Aorta (tissue), 5 donors: ENCODE measurements around the gene GATB. TPM values are rescaled to one million over a fixed set of nuclear protein-coding genes. Genes with fewer than 3 reads are reported as not detected.
A peak's percentile ranks its signal among the peaks of the same experiment; 100 is the strongest.

Experiments used
- ATAC-seq: fragments of 200-7000 bp; cut with Tn5 transposase; one replicate; pipeline ENCODE4 v1.9.1; 2022; ENCODE audit warnings: moderate library complexity; ENCODE audit not compliant: low FRiP score
- DNase-seq, 2 donors: peaks; one replicate each; pipeline ENCODE4 v3.0.0-alpha.2; 2020
- H3K27ac ChIP-seq, 2 donors: one replicate each; pipeline ENCODE4 v1.5.1; 2013; ENCODE audit warnings: low read length in 2 of 2, mild to moderate bottlenecking in 2 of 2, moderate library complexity in 2 of 2, control low read depth in 1 of 2, inconsistent platforms in 1 of 2, low read depth in 1 of 2
- H3K27me3 ChIP-seq, 2 donors: one replicate each; pipeline ENCODE4 v1.6.1; 2013; ENCODE audit warnings: control low read depth in 1 of 2, low read length in 1 of 2, mild to moderate bottlenecking in 1 of 2, moderate library complexity in 1 of 2; ENCODE audit not compliant: insufficient read depth in 2 of 2, control insufficient read depth in 1 of 2
- H3K36me3 ChIP-seq, 2 donors: one replicate each; pipeline ENCODE4 v1.6.1; 2013; ENCODE audit warnings: control low read depth in 1 of 2, low read length in 1 of 2, mild to moderate bottlenecking in 1 of 2; ENCODE audit not compliant: insufficient read depth in 2 of 2, control insufficient read depth in 1 of 2
- H3K4me1 ChIP-seq, 2 donors: one replicate each; pipeline ENCODE4 v1.6.1; 2013; ENCODE audit warnings: low read length in 2 of 2, control low read depth in 1 of 2, mild to moderate bottlenecking in 1 of 2, moderate library complexity in 1 of 2; ENCODE audit not compliant: insufficient read depth in 2 of 2, control insufficient read depth in 1 of 2
- H3K4me3 ChIP-seq, 2 donors: one replicate each; pipeline ENCODE4 v1.5.1; 2013; ENCODE audit warnings: low read length in 2 of 2, control low read depth in 1 of 2, mild to moderate bottlenecking in 1 of 2
- H3K9me3 ChIP-seq: one replicate; pipeline ENCODE4 v1.6.1; 2013; ENCODE audit warnings: mild to moderate bottlenecking, low read length; ENCODE audit not compliant: control insufficient read depth
- WGBS, 2 donors: extraction: QIAGEN DNeasy Blood & Tissue Kit; methylation state at CpG; one replicate each; pipeline ENCODE4 v1.1.7; 2013; 5-methylcytosine and 5-hydroxymethylcytosine counted together
- intact Hi-C, 2 donors: fragments of 100-400 bp; cut with DNase I; formaldehyde crosslinking; loops; one replicate each; pipeline versions ENCODE4 v1.14.2 to v1.15.0; 2022
- polyA plus RNA-seq, 2 donors: library from polyadenylated mRNA; stranded (reverse); fragments of 200-250 nt; gene quantifications; one replicate each; pipeline ENCODE4 v1.2.3, GENCODE V29; 2013
- total RNA-seq, 2 donors: library from RNA; stranded (reverse); fragmentation: NEBNext Ultra II Directional; extraction: Animal tissue kit (Norgen Biotek cat#: 25700); gene quantifications; one replicate each; pipeline ENCODE4 v1.2.1, GENCODE V29; 2021
- donor health status: healthy with polysubstance abuse.
- donor health status: Bipolar disorder and iron deficiency.
- donor health status: DM: no; HTN: no; CAD: no.
- donor health status: DM: no; HTN: no; CAD: no.
- donor health status: DM: yes; HTN: yes; CAD: no.

The GATB gene
- total and polyA plus RNA-seq, 4 donors, result 5.2 to 13.0 (median 8.2) TPM

DNA sequence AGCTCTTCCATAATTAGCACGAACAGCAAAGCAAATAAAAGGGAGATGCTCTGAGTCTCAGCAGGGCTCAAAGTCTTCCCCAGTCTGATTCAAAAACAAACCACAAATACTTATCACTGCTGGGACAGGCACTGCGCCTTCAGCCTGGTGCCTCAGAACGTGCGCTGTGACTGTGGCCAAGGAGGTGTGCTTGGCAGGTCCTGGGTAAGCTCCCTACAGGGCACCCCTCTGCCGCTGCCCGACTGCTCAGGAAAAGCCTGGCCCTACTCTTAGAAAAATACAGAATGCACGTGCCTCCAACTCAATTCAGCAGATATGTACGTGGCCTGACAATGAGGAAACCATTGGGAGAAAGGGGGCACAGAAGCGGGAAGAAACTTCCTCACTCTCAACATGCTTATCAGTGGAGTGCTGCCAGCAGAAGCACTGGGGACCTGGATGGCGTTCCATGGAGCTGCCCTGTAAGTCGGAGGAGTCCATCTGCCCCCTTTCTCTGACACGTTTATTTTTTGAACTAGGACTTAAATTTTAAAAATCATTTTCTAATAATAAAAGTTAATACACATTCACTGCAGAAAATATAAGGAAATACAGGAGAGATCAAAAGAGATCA lies 86.8 kb downstream of the GATB start:
- DNase-seq (no peak), ATAC-seq (no peak)
- Histone ChIP-seq H3K27ac (no peak overlapping the region), H3K9me3 (no peaks in the 10 kb centered on the region), H3K36me3 (no peaks in the 10 kb centered on the region), H3K4me3 (peak overlapping the region in 1 of 2 donors; percentile 42), H3K27me3 (no peaks in the 10 kb centered on the region), H3K4me1 (no peaks in the 10 kb centered on the region)
- 12% methylated on average over 12 of the region's 12 CpGs for WGBS, 2 donors
- intact Hi-C loops, result no loop called here

DNA sequence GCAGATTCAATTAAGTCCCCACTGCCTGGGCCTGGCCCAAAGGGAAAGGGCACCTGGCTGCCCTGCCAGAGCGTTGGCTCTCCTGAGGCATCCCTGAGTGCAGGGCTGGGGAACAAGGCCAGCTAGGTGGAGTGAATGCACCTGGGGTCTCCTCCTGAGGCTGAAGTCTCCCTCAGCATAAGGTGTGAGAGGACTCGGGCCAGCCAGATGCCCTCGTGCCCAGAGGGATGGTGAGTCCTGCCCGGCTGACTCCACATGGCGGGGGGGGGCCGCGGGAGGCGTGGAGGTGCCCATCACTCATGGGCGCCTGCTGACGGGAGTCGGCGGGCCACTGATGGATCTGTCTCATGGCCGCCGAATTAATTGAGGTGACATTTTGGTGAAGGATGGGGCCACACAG lies 87.8 kb downstream of the GATB start:
- no peaks in the 10 kb centered on the region for H3K36me3 ChIP-seq
- no peak overlapping the region for H3K4me3 ChIP-seq
- no peak overlapping the region for H3K27ac ChIP-seq
- H3K4me1 ChIP-seq, result no peaks in the 10 kb centered on the region
- DNase-seq (no peak), ATAC-seq (no peak)
- no peaks in the 10 kb centered on the region for H3K27me3 ChIP-seq
- H3K9me3 ChIP-seq, result no peaks in the 10 kb centered on the region
- WGBS, 2 donors, result 85 to 87% methylated on average over 14 of the region's 14 CpGs
- intact Hi-C loops, result no loop called here

DNA sequence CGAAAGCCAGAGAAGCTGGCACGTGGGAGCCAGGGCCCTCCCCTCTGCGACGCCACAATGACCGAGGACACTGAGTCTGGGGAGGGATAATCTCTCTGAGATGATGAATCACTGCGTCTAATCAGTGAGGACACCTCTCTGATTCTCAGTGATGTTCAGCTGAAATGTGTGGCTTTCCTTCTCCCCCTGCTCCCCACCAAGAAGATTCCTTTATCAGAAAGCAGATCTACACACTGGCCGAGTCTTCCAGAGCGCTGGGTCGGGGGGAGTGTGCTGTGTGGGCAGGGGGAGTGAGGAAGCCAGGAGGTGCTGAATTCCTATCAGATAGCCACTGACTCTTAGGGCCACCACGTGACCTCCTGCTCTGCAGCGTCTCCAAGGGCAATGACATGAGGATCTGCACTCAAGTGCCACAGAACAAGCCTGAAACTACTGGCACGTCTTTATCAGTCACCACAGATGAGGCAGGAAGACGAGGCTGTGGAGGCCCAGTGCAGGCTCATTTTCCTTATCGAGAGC lies 89.2 kb downstream of the GATB start:
- no peaks in the 10 kb centered on the region for H3K27me3 ChIP-seq
- H3K4me1 ChIP-seq, result no peaks in the 10 kb centered on the region
- WGBS, 2 donors, result 88 to 92% methylated on average over 14 of the region's 14 CpGs
- DNase-seq, result no peak
- no peak overlapping the region for H3K27ac ChIP-seq
- no peak for ATAC-seq
- H3K36me3 ChIP-seq, result peaks cover 0 to 2% of the 10 kb centered on the region in 2 donors
- no peak overlapping the region for H3K4me3 ChIP-seq
- intact Hi-C loops, result no loop called here
- no peaks in the 10 kb centered on the region for H3K9me3 ChIP-seq

DNA sequence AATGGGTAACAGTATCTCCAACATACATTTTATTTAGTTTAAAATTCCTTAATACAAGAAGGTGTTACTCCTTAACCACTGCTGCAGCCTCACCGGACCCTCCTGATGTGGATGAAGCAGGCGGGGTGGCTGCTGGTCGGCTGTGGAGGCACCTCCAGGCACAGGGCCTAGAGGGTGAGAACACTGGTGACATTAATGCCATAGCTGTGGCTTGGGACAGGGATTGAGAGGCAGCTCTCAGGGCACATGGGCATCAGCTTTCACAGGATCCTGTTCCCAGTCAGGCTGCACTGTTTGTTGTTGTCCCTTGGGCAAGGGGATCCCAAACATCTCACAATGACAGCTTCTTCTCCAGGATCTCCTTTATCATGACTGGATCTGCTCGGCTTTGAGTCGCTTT lies 90.0 kb downstream of the GATB start:
- no peak overlapping the region for H3K27ac ChIP-seq
- intact Hi-C loops, result no loop called here
- H3K36me3 ChIP-seq, result peaks cover 0 to 2% of the 10 kb centered on the region in 2 donors
- H3K9me3 ChIP-seq, result no peaks in the 10 kb centered on the region
- no peak overlapping the region for H3K4me3 ChIP-seq
- H3K4me1 ChIP-seq, result no peaks in the 10 kb centered on the region
- H3K27me3 ChIP-seq, result no peaks in the 10 kb centered on the region
- 88 to 90% methylated on average over 5 of the region's 5 CpGs for WGBS, 2 donors
- DNase-seq (no peak), ATAC-seq (no peak)

DNA sequence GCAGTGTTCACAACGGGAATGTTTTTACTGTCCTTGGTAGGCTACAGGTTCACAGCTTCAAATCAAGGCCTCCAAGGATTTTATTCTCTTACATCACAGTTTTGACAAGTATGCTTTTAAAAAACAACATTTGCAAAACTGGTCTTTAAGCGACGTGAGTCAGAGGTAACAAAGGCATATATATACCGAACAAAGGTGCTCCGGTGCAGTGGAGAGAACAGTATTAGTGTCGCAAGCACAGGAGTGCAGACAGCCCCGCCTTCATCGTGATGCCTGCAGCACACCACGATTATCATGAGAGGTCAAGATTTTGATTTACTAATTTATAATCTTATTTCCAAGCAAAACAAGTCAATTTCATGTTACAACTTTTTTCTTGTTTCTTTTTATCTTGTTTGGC lies 90.8 kb downstream of the GATB start:
- intact Hi-C loops, result no loop called here
- WGBS, 2 donors, result 83 to 86% methylated on average over 9 of the region's 9 CpGs
- no peak for DNase-seq
- H3K36me3 ChIP-seq, result peaks cover 0 to 2% of the 10 kb centered on the region in 2 donors
- ATAC-seq, result no peak
- no peaks in the 10 kb centered on the region for H3K27me3 ChIP-seq
- no peak overlapping the region for H3K27ac ChIP-seq
- no peaks in the 10 kb centered on the region for H3K4me1 ChIP-seq
- no peak overlapping the region for H3K4me3 ChIP-seq
- H3K9me3 ChIP-seq, result no peaks in the 10 kb centered on the region

DNA sequence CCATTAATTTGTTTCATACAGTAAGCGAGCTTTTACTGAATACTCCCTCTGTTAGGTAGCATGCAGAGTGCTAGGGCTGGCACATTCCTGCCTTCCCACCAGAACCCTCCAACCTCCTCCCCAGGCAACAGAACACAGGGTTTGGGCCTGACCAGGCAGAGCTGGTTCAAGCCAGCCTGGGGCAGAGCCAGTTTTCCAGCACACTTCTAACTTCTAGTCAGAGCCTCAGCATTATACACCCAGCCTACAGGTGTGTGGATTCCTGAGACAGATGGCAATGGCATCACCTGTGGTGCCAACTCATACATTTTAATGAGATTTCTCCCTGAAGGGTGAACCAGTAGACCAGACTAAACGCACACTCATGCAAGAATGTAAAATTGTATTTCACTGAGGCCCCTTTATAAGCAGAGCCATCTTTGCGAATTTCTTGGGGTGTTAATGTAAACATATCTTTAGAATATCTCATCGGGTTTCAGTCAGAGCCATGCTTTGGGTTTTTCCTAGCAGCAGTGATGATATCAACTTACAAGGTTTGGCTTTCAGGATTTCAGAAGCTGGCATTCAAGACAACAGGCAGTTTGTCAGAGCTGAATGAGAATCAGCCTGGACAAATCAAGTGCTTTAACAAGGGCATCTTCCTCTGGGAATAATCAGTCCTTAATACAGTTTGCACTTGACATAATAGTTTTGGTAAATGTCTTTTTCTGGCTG lies 92.0 kb downstream of the GATB start:
- H3K4me3 ChIP-seq, result no peak overlapping the region
- no peak overlapping the region for H3K27ac ChIP-seq
- H3K9me3 ChIP-seq, result no peaks in the 10 kb centered on the region
- intact Hi-C loops, result no loop called here
- ATAC-seq (no peak), DNase-seq (no peak)
- 84 to 85% methylated on average over 4 of the region's 4 CpGs for WGBS, 2 donors
- no peaks in the 10 kb centered on the region for H3K4me1 ChIP-seq
- H3K36me3 ChIP-seq, result peaks cover 0 to 2% of the 10 kb centered on the region in 2 donors
- no peaks in the 10 kb centered on the region for H3K27me3 ChIP-seq

DNA sequence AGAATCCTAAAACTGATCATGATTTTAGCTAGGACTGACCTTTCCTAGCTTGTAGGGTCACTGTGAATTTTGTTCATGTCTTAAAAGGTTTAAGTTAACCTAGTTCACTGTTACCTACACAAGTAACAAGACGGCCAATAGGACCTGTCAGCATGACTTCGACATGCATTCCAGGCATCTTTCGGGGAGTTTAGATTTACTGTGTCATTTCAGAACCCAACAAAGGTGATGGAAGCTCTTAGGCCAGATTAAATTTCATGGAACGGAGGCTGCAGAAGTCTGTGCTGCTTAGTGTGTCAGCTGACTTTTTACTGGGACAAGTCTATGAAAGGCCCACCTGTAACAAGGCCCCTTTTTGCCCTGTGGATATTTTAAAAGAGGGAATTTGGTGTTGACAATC lies 93.1 kb downstream of the GATB start:
- intact Hi-C loops, result no loop called here
- Histone ChIP-seq H3K9me3 (no peaks in the 10 kb centered on the region), H3K36me3 (peaks cover 0 to 2% of the 10 kb centered on the region in 2 donors), H3K4me3 (no peak overlapping the region), H3K27ac (no peak overlapping the region), H3K27me3 (no peaks in the 10 kb centered on the region), H3K4me1 (no peaks in the 10 kb centered on the region)
- 88 to 93% methylated on average over 4 of the region's 4 CpGs for WGBS, 2 donors
- DNase-seq, result no peak
- ATAC-seq, result no peak

DNA sequence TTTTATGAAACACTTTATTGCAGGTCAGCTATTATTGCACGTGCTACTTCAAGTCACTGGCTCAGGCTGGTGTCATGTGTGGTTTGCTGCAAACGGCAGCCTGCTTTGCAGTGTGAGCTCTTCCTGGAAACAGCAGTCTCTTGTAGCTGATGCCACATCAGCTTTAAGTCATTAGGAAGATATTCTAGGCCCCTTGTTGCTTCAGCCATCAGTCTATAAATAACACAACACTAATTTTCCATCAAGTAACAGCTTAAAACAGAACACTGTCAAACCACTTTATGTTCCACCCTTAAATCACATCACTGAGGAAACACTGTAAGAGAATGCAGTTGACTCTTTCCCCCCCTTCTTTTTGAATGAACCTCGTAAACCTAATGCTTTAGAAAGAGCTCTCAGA lies 93.8 kb downstream of the GATB start:
- intact Hi-C loops, result no loop called here
- H3K9me3 ChIP-seq, result no peaks in the 10 kb centered on the region
- no peaks in the 10 kb centered on the region for H3K4me1 ChIP-seq
- ATAC-seq, result no peak
- H3K27ac ChIP-seq, result no peak overlapping the region
- no peaks in the 10 kb centered on the region for H3K27me3 ChIP-seq
- H3K36me3 ChIP-seq, result peaks cover 0 to 2% of the 10 kb centered on the region in 2 donors
- 31 to 39% methylated on average over 3 of the region's 3 CpGs for WGBS, 2 donors
- DNase-seq, result no peak
- no peak overlapping the region for H3K4me3 ChIP-seq

DNA sequence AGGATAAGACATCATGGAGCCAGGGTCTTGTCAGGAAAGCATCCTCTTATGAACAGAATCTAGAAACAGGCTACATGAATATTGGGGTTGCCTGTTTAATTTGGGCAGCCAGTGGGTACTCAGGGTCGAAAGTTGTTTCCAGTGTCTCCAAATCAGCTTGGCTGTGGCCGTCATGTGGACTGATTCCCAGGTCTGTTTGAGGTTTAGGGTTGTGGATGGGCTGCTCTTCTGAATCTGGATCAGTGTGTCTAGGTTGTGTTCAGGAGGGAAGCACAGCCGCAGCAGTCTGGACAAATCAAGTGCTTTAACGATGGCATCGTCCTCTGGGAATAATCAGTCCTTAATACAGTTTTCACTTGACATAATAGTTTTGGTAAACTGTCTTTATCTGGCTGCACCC lies 94.3 kb downstream of the GATB start:
- ATAC-seq (no peak), DNase-seq (no peak)
- Histone ChIP-seq H3K4me3 (no peak overlapping the region), H3K27ac (no peak overlapping the region), H3K36me3 (peaks cover 0 to 2% of the 10 kb centered on the region in 2 donors), H3K4me1 (no peaks in the 10 kb centered on the region), H3K27me3 (no peaks in the 10 kb centered on the region), H3K9me3 (no peaks in the 10 kb centered on the region)
- intact Hi-C loops, result no loop called here
- 82 to 86% methylated on average over 5 of the region's 5 CpGs for WGBS, 2 donors
